NCI-H524 treated with DMSO at 0.1 percent for 48 hours (cell line): ENCODE measurements around the gene SPP2.

ENCODE experiments used
- DNase-seq: peaks from one replicate; lab custom pipeline; 2025; lab: John Stamatoyannopoulos, UW

The SPP2 gene

GRCh38 chr2:234038076-234038802, 12.3 kb upstream of the SPP2 start:
- DNase-seq = no peak

GRCh38 chr2:234044157-234044556, 6.3 kb upstream of the SPP2 start:
- DNase-seq = no peak

- DNase-seq = no peak
Measured at GRCh38 chr2:234046521-234046920, 4.0 kb upstream of the SPP2 start.

DNA sequence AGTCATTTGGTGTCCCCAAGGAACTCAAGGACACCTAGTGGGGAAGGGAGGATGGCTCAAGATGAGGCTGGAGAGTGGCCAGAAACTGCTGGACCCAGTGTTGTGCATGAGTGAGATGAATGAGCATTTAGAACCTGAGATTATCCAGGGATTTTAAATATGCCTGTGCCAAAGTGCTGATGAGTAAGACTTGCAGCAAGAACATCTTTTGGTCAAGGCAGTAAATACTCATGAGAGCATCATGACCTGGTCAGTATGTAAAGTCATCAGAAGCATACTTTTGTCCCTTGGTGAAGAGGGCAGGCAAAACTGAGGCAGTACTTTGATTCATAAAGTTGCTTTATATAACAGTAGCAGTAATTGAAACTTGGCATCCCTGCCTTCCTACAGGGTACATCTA, 3.1 kb upstream of the SPP2 start:
- no peak for DNase-seq

- no peak for DNase-seq
Measured at GRCh38 chr2:234048049-234048448, 2.5 kb upstream of the SPP2 start.

- no peak for DNase-seq
Measured at GRCh38 chr2:234051374-234052070, 1.0 kb downstream of the SPP2 start.

GRCh38 chr2:234058881-234059280, 8.4 kb downstream of the SPP2 start:
- DNase-seq = no peak

- no peak for DNase-seq
Measured at GRCh38 chr2:234060236-234060635, 9.7 kb downstream of the SPP2 start.

GRCh38 chr2:234061624-234062257, 11.2 kb downstream of the SPP2 start:
- DNase-seq = no peak

DNA sequence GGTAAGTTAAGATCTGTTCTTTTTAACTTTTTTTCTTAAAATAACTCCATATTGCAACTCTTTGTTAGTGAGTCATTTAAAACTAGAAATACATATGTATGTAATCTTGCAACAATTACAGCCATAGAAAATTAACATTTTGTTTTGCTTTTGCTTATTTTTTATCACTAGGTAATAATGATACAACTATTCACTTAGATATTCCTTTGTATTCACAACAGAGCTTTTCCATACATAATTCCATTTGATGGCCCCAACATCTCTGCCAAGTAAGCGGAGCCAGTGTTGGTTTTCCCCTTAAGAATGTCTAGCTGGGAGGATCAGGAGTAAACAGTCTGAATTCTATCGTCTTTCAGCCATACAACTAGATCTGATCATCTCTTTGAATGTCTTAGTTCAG, 16.1 kb downstream of the SPP2 start:
- DNase-seq = no peak

GRCh38 chr2:234071664-234072063, 21.2 kb downstream of the SPP2 start:
- DNase-seq = no peak

- DNase-seq = no peak
Measured at GRCh38 chr2:234072454-234072853, 22.0 kb downstream of the SPP2 start.

GRCh38 chr2:234074751-234075517, 24.4 kb downstream of the SPP2 start:
- no peak for DNase-seq

DNA sequence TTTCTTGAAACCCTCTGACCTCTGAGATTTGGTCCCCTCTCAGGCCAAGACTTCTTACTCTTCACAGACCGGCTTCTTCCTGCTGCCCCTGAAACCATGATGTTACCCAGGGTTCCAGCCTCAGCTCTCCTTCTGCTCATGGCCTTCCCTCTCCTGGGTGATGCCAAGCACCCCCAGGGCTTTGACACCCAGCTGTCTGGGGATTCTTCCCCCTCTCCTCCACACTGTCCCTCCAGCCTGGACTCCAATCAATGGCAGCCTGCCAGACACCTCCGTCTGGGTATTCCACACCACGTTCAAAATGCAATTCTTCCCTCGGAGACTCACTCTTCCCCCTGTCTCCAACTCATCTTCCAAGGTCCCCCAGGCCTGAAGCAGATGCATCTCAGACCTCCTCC, 25.0 kb downstream of the SPP2 start:
- no peak for DNase-seq

GRCh38 chr2:234075947-234076346, 25.4 kb downstream of the SPP2 start:
- no peak for DNase-seq

DNA sequence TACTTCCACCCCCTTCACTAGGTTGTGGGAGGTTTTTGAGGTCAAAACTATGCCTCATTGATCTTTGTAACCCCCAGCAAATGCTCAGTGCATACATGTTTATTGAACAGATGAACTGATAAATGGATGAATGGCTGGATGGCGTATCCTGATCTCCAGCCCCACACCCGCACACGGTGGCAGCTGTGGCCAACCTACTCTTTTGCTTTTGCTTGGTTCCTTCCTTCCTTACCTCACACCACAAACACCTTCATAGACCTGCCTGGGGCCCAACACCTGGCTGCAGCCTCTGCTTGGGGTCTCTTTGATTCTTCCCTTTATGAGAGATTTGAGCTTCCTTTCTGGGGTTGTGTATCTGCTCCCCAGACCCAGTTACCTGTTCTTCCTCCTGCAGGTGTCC, 25.9 kb downstream of the SPP2 start:
- no peak for DNase-seq

GRCh38 chr2:234078129-234078528, 27.6 kb downstream of the SPP2 start:
- DNase-seq = no peak

- DNase-seq = no peak
Measured at GRCh38 chr2:234081970-234082822, 31.7 kb downstream of the SPP2 start.

DNA sequence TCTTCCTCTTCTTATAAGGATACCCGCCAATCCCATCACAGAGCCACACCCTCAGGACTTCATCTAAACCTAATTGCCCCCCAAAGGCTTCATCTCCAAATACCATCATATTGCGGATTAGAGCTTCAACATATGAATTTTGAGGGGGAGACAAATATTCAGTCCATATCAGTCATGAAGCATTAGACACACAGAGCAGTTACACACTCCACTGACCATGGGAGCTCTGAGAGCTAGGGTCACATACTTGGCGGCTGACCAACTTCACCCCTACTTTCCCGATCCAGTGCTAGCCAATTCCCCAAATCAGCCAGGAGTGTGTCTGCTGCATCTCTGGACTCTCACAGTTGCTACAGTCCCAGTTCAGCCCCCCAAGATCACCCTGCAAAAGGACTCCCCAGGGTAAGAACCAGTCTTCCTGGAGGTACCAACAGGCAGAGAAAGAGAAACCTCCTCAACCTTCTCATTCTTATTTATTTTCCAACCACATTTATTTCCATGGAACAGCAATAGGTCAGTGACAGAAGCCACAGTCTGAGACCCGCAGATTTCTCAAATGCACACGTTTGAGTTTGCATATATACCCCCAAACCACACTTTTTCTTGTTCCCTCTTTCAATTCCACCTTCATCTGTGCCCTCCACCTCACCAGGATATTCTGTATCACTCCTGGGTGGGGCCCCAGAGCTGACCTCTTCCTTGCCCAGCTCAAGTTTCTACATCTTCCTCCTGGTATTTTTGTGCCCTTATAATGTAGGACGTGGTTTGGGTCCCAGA, 33.3 kb downstream of the SPP2 start:
- no peak for DNase-seq

DNA sequence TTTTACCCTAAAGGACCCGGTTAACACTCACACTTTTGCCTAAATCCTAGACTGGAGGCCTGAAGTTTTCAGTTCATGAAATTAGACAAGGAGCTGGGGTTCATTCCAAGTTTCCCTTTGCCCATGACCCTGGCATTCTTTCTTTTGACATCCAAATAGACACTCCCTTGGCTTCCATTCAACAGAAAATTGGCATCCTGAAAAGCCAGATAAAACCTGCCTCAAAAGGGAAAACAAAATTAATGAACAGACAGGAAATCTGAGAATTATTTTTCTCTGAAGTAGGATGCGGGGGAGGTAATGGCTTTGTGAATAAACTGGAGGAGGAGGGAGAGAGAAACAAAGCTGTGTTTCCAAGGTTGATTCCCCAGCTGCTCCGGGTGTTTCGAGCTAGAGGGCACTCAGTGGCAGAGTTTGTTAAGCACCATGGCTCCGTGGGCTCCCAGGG, 41.0 kb downstream of the SPP2 start:
- DNase-seq = no peak

DNA sequence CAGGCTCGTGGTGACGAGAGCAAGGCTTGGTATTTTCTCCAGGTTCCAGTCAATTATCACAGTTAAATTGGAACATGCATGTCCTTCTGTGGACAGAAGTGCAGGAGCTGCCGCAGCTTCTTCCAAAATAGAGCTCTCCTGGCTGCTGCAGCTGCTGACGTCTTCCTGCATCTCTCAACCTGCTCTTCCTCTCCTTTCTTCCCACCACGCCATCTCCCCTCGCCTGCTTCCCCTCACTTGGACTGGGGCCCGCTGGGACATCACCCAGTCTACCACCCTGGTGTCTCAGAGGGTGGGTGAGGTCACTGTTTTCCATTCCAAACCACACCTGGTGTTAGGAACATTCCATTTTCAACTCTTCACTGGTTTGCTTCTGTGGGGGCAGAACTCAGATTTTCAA, 41.4 kb downstream of the SPP2 start:
- DNase-seq = no peak
